Kidney epithelial cell (primary cell): ENCODE data around the gene PIK3CA. TPM values are rescaled to one million over a fixed set of nuclear protein-coding genes. Genes with fewer than 3 reads are reported as not detected.
A peak's percentile ranks its signal among the peaks of the same experiment; 100 is the strongest.
"Not testable (repeated sequence)": the region's sequence is repeated elsewhere in the genome, so short reads cannot be mapped to it uniquely, and the experiment has no call there.

Experiments
- DNase-seq: peaks from one replicate; pipeline ENCODE4 v3.0.0-alpha.2; 2010; ENCODE audit warnings: low read depth
- H3K27me3 ChIP-seq: 2 replicates; pipeline ENCODE4 v1.6.0; 2011; ENCODE audit warnings: low read length; ENCODE audit not compliant: control insufficient read depth, insufficient read depth
- H3K36me3 ChIP-seq: 2 replicates; pipeline ENCODE4 v1.5.1; 2011; ENCODE audit warnings: low read length; ENCODE audit not compliant: control insufficient read depth, insufficient read depth
- H3K4me3 ChIP-seq: 2 replicates; pipeline ENCODE4 v1.5.1; 2011; ENCODE audit warnings: low read depth, mild to moderate bottlenecking, control low read depth, low read length
- total RNA-seq: library from RNA; depleted of rRNA; stranded (reverse); fragments of >200 nt; gene quantifications from 2 replicates; pipeline ENCODE4 v1.2.3, GENCODE V29; 2015
- TF ChIP-seq, protein P1 (sequence below): IDR thresholded peaks from 2 replicates; pipeline ENCODE4 v1.5.1; 2011; ENCODE audit warnings: mild to moderate bottlenecking, moderate library complexity, low read length, control low read depth, inconsistent platforms; ENCODE audit not compliant: insufficient read depth, poor library complexity, severe bottlenecking

PIK3CA gene
- total RNA-seq, 1 donor from 2014 or later: 15.8 TPM

DNA sequence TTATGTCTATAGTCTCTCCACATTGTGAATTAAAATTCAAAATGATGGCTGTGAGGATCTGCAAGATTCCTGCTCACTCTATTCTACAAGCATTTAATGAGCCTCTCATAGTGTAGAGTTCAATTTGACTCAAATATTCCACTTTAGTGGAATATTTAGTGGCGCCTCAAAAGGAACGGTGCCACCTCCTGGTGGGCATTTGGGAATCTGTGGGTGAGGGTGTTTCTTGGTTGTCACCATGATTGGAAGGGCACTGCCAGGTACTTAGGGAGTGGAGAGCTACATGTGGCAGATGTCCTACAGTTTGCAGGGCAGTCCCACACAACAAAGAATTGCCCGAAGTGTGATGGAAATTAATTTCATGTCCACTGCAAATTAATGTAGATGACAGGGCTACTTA, 124.2 kb downstream of the PIK3CA start:
- H3K36me3 ChIP-seq: no peaks in the 10 kb centered on the region
- DNase-seq: no peak
- TF ChIP-seq, protein P1, sequence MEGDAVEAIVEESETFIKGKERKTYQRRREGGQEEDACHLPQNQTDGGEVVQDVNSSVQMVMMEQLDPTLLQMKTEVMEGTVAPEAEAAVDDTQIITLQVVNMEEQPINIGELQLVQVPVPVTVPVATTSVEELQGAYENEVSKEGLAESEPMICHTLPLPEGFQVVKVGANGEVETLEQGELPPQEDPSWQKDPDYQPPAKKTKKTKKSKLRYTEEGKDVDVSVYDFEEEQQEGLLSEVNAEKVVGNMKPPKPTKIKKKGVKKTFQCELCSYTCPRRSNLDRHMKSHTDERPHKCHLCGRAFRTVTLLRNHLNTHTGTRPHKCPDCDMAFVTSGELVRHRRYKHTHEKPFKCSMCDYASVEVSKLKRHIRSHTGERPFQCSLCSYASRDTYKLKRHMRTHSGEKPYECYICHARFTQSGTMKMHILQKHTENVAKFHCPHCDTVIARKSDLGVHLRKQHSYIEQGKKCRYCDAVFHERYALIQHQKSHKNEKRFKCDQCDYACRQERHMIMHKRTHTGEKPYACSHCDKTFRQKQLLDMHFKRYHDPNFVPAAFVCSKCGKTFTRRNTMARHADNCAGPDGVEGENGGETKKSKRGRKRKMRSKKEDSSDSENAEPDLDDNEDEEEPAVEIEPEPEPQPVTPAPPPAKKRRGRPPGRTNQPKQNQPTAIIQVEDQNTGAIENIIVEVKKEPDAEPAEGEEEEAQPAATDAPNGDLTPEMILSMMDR: peak; percentile 14
- no peaks in the 10 kb centered on the region for H3K27me3 ChIP-seq
- no peak overlapping the region for H3K4me3 ChIP-seq

- not testable (repeated sequence) for DNase-seq, H3K4me3 ChIP-seq, H3K36me3 ChIP-seq, H3K27me3 ChIP-seq
These were observed 126.3 kb downstream of the PIK3CA start for GRCh38 chr3:179274434-179274833.

DNA sequence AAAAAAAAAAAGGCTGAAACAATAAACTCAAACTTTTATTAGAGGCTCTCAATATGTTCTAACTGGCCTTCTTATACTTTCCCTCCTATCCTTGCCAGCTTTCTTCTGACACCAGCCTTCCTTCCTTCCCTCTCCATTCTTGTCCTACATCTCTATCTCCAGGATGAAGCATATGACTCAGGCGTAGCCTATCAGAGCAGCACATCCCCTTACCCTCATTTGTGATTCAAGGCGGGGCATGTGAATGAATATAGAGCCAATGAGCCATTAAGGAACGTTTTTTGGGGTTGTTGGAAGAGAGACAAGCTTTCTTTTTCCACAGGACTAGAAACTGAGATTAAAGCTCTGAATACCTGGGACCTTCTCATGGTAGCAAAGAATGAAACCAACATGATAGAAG, 127.8 kb downstream of the PIK3CA start:
- DNase-seq: no peak
- TF ChIP-seq, protein P1: no peak
- no peaks in the 10 kb centered on the region for H3K27me3 ChIP-seq
- no peaks in the 10 kb centered on the region for H3K36me3 ChIP-seq
- H3K4me3 ChIP-seq: no peak overlapping the region

- no peaks in the 10 kb centered on the region for H3K36me3 ChIP-seq
- TF ChIP-seq, protein P1: no peak
- no peak for DNase-seq
- no peaks in the 10 kb centered on the region for H3K27me3 ChIP-seq
- H3K4me3 ChIP-seq: no peak overlapping the region
These were observed 128.6 kb downstream of the PIK3CA start for GRCh38 chr3:179276743-179277142.

- no peak for DNase-seq
- Histone ChIP-seq H3K27me3 (no peaks in the 10 kb centered on the region), H3K36me3 (no peaks in the 10 kb centered on the region), H3K4me3 (no peak overlapping the region)
- TF ChIP-seq, protein P1: no peak
These were observed 130.0 kb downstream of the PIK3CA start for GRCh38 chr3:179278151-179278550.

GRCh38 chr3:179278932-179279693, 131.0 kb downstream of the PIK3CA start:
- Histone ChIP-seq H3K27me3 (no peaks in the 10 kb centered on the region), H3K4me3 (no peak overlapping the region), H3K36me3 (no peaks in the 10 kb centered on the region)
- no peak for DNase-seq
- TF ChIP-seq, protein P1: no peak
